Right atrium auricular region (tissue), 2 donors: ENCODE measurements around the gene UBE3B. TPM values are rescaled to one million over a fixed set of nuclear protein-coding genes. Genes with fewer than 3 reads are reported as not detected.

Experiments
- DNase-seq: peaks from one replicate; pipeline ENCODE4 v3.0.0-alpha.2; 2019; ENCODE audit warnings: low spot score
- H3K27ac ChIP-seq, 2 donors: fragments of 200-600 bp; sonication (generic); 1 replicate in 1 of 2; 2 replicates in 1 of 2; pipeline ENCODE4 v1.5.1; 2016 to 2019
- H3K27me3 ChIP-seq, 2 donors: fragments of 200-600 bp; sonication (generic); one replicate each; pipeline versions ENCODE4 v1.5.1 to v1.6.0; 2017 to 2019
- H3K36me3 ChIP-seq: fragments of 200-600 bp; sonication (generic); one replicate; pipeline ENCODE4 v1.5.1; 2016
- H3K4me1 ChIP-seq, 2 donors: fragments of 200-600 bp; sonication (generic); one replicate each; pipeline versions ENCODE4 v1.5.1 to v1.6.0; 2017 to 2019
- H3K4me3 ChIP-seq, 2 donors: fragments of 200-600 bp; sonication (generic); 1 replicate in 1 of 2; 2 replicates in 1 of 2; pipeline ENCODE4 v1.5.1; 2017 to 2019; ENCODE audit warnings: mild to moderate bottlenecking in 1 of 2, moderate library complexity in 1 of 2
- H3K9me3 ChIP-seq, 2 donors: fragments of 200-600 bp; sonication (generic); one replicate each; pipeline ENCODE4 v1.5.1; 2019
- CTCF ChIP-seq, 2 donors: fragments of 200-600 bp; sonication (generic); IDR thresholded peaks; one replicate each; pipeline ENCODE4 v1.5.1; 2019; ENCODE audit warnings: antibody characterized with exemption in 2 of 2
- total RNA-seq, 2 donors: library from RNA; depleted of rRNA; stranded (reverse); fragments of >200 nt; gene quantifications; one replicate each; pipeline ENCODE4 v1.1.0, GENCODE V29; 2016

UBE3B gene
- total RNA-seq, 2 donors from 2014 or later = 41.7 to 71.8 TPM

GRCh38 chr12:109549613-109550270 is 72.3 kb downstream of the UBE3B start:
- DNase-seq = no peak
- no peak overlapping the region for H3K4me3 ChIP-seq
- TF ChIP-seq CTCF (IDR thresholded peaks at IDR 0.05) = no peak
- H3K27me3 ChIP-seq = no peaks in the 10 kb centered on the region
- no peak overlapping the region for H3K27ac ChIP-seq
- H3K4me1 ChIP-seq = peaks cover 0 to 11% of the 10 kb centered on the region in 2 donors
- no peaks in the 10 kb centered on the region for H3K36me3 ChIP-seq
- no peaks in the 10 kb centered on the region for H3K9me3 ChIP-seq

GRCh38 chr12:109550281-109550680 is 72.8 kb downstream of the UBE3B start:
- no peaks in the 10 kb centered on the region for H3K27me3 ChIP-seq
- no peak for TF ChIP-seq CTCF (IDR thresholded peaks at IDR 0.05)
- no peak overlapping the region for H3K27ac ChIP-seq

GRCh38 chr12:109551108-109551507 is 73.7 kb downstream of the UBE3B start:
- Histone ChIP-seq H3K4me1 (no peaks in the 10 kb centered on the region), H3K9me3 (no peaks in the 10 kb centered on the region), H3K27me3 (no peaks in the 10 kb centered on the region), H3K27ac (no peak overlapping the region), H3K36me3 (no peaks in the 10 kb centered on the region), H3K4me3 (no peak overlapping the region)
- no peak for TF ChIP-seq CTCF (IDR thresholded peaks at IDR 0.05)
- no peak for DNase-seq

More at GRCh38 chr12:109550281-109550680, 72.8 kb downstream of the UBE3B start:
- DNase-seq = no peak
- no peaks in the 10 kb centered on the region for H3K9me3 ChIP-seq
- H3K4me3 ChIP-seq = no peak overlapping the region
- no peaks in the 10 kb centered on the region for H3K36me3 ChIP-seq
- H3K4me1 ChIP-seq = peaks cover 0 to 5% of the 10 kb centered on the region in 2 donors

- no peak for DNase-seq
- no peaks in the 10 kb centered on the region for H3K9me3 ChIP-seq
- H3K36me3 ChIP-seq = no peaks in the 10 kb centered on the region
- no peak for TF ChIP-seq CTCF (IDR thresholded peaks at IDR 0.05)
- H3K4me1 ChIP-seq = no peaks in the 10 kb centered on the region
- no peaks in the 10 kb centered on the region for H3K27me3 ChIP-seq
- H3K4me3 ChIP-seq = no peak overlapping the region
- no peak overlapping the region for H3K27ac ChIP-seq
Observed at GRCh38 chr12:109552971-109553370, 75.5 kb downstream of the UBE3B start.

- Histone ChIP-seq H3K27me3 (no peaks in the 10 kb centered on the region), H3K9me3 (no peaks in the 10 kb centered on the region), H3K36me3 (no peaks in the 10 kb centered on the region), H3K27ac (no peak overlapping the region), H3K4me3 (no peak overlapping the region), H3K4me1 (no peaks in the 10 kb centered on the region)
- DNase-seq = no peak
- no peak for TF ChIP-seq CTCF (IDR thresholded peaks at IDR 0.05)
Observed at GRCh38 chr12:109553483-109553882, 76.0 kb downstream of the UBE3B start.
